ENCODE results near the gene PTPRG. TPM values are rescaled to one million over a fixed set of nuclear protein-coding genes. Genes with fewer than 3 reads are reported as not detected.

Gene PTPRG
- total RNA-seq, 1 experiment from 2014 or later = 11.7 TPM

- no peak for DNase-seq (ENCODE audit: low spot score)
- no peaks in the 10 kb centered on the region for H3K4me1 ChIP-seq (ENCODE audit: insufficient read depth, low read length, poor library complexity, severe bottlenecking)
- H3K4me3 ChIP-seq (ENCODE audit: low read depth, low read length, poor library complexity, severe bottlenecking) = no peak overlapping the region
- no peaks in the 10 kb centered on the region for H3K9me3 ChIP-seq (ENCODE audit: low read depth, low read length, poor library complexity, severe bottlenecking)
- intact Hi-C loops (cut with micrococcal nuclease; ENCODE audit: unreplicated experiment) = no loop called here
- BruUV-seq (replicated peaks) = no TSS peak
- TF ChIP-seq CTCF (conservative IDR thresholded peaks at IDR 0.05; ENCODE audit: low read depth, low read length) (no peak), EZH2 (IDR thresholded peaks at IDR 0.05; ENCODE audit: borderline replicate concordance, low read depth, low read length, poor library complexity, severe bottlenecking) (no peak)
- no peaks in the 10 kb centered on the region for H3K27me3 ChIP-seq (replicated peaks; ENCODE audit: insufficient read depth, low read depth, low read length, poor library complexity)
- ChIA-PET CTCF (no interaction called here), POLR2A (ENCODE audit: low non-redundant PET) (no interaction called here)
- no peaks in the 10 kb centered on the region for H3K36me3 ChIP-seq (ENCODE audit: insufficient read depth, low read length, poor library complexity, severe bottlenecking)
- H3K27ac ChIP-seq (ENCODE audit: low read depth, low read length, poor library complexity, severe bottlenecking) = no peak overlapping the region
Measured at GRCh38 chr3:61736506-61736905, 175.1 kb downstream of the PTPRG start.

- no TSS peak for BruUV-seq (replicated peaks)
Measured at GRCh38 chr3:61739640-61740039, 178.3 kb downstream of the PTPRG start.

GRCh38 chr3:61740494-61740893, 179.1 kb downstream of the PTPRG start:
- ChIA-PET POLR2A (ENCODE audit: low non-redundant PET) (interaction anchor here (0.7 kb wide), 1 partner anchor 25 kb away, joined by 5 read pairs; no protein-coding TSS in a partner anchor), CTCF (no interaction called here)
- H3K27me3 ChIP-seq (replicated peaks; ENCODE audit: insufficient read depth, low read depth, low read length, poor library complexity) = no peaks in the 10 kb centered on the region
- H3K27ac ChIP-seq (ENCODE audit: low read depth, low read length, poor library complexity, severe bottlenecking) = no peak overlapping the region
- H3K36me3 ChIP-seq (ENCODE audit: insufficient read depth, low read length, poor library complexity, severe bottlenecking) = no peaks in the 10 kb centered on the region
- intact Hi-C loops (cut with micrococcal nuclease; ENCODE audit: unreplicated experiment) = no loop called here
- TF ChIP-seq CTCF (conservative IDR thresholded peaks at IDR 0.05; ENCODE audit: low read depth, low read length) (no peak), EZH2 (IDR thresholded peaks at IDR 0.05; ENCODE audit: borderline replicate concordance, low read depth, low read length, poor library complexity, severe bottlenecking) (no peak)
- no peak overlapping the region for H3K4me3 ChIP-seq (ENCODE audit: low read depth, low read length, poor library complexity, severe bottlenecking)
- BruUV-seq (replicated peaks) = no TSS peak
- no peaks in the 10 kb centered on the region for H3K9me3 ChIP-seq (ENCODE audit: low read depth, low read length, poor library complexity, severe bottlenecking)
- DNase-seq (ENCODE audit: low spot score) = no peak
- H3K4me1 ChIP-seq (ENCODE audit: insufficient read depth, low read length, poor library complexity, severe bottlenecking) = no peaks in the 10 kb centered on the region

More at GRCh38 chr3:61739640-61740039, 178.3 kb downstream of the PTPRG start:
- POLR2A ChIA-PET (ENCODE audit: low non-redundant PET) = interaction anchor here (0.7 kb wide), 1 partner anchor 24 kb away, joined by 5 read pairs; no protein-coding TSS in a partner anchor
- no peaks in the 10 kb centered on the region for H3K36me3 ChIP-seq (ENCODE audit: insufficient read depth, low read length, poor library complexity, severe bottlenecking)
- H3K4me1 ChIP-seq (ENCODE audit: insufficient read depth, low read length, poor library complexity, severe bottlenecking) = no peaks in the 10 kb centered on the region
- no peaks in the 10 kb centered on the region for H3K9me3 ChIP-seq (ENCODE audit: low read depth, low read length, poor library complexity, severe bottlenecking)
- H3K27ac ChIP-seq (ENCODE audit: low read depth, low read length, poor library complexity, severe bottlenecking) = no peak overlapping the region
- no peak for TF ChIP-seq EZH2 (IDR thresholded peaks at IDR 0.05; ENCODE audit: borderline replicate concordance, low read depth, low read length, poor library complexity, severe bottlenecking)
- TF ChIP-seq CTCF (conservative IDR thresholded peaks at IDR 0.05; ENCODE audit: low read depth, low read length) = no peak
- no peak for DNase-seq (ENCODE audit: low spot score)
- no peaks in the 10 kb centered on the region for H3K27me3 ChIP-seq (replicated peaks; ENCODE audit: insufficient read depth, low read depth, low read length, poor library complexity)
- intact Hi-C loops (cut with micrococcal nuclease; ENCODE audit: unreplicated experiment) = no loop called here
- CTCF ChIA-PET = no interaction called here
- no peak overlapping the region for H3K4me3 ChIP-seq (ENCODE audit: low read depth, low read length, poor library complexity, severe bottlenecking)
